B cell (primary cell): ENCODE measurements around the gene ICA1. TPM values are rescaled to one million over a fixed set of nuclear protein-coding genes. Genes with fewer than 3 reads are reported as not detected.

ENCODE experiments used
- ATAC-seq: fragments of 200-7000 bp; cut with Tn5 transposase; one replicate; pipeline ENCODE4 v1.10.0; 2021; ENCODE audit warnings: low read depth, mild to moderate bottlenecking, moderate number of reproducible peaks, moderate library complexity
- CTCF ChIA-PET: fragments of 350-600 bp; sonication (Branson Sonifier 250); formaldehyde crosslinking; loops from one replicate; lab custom pipeline; 2021; ENCODE audit warnings: antibody characterized with exemption, inconsistent platforms; lab: Charles Lee
- POLR2A ChIA-PET: fragments of 350-600 bp; sonication (Branson Sonifier 250); formaldehyde crosslinking; loops from one replicate; lab custom pipeline; 2021; ENCODE audit warnings: antibody characterized with exemption; lab: Charles Lee
- DNase-seq: peaks from one replicate; pipeline ENCODE4 v3.0.0; 2013
- H2AFZ ChIP-seq: 2 replicates; pipeline ENCODE4 v1.6.1; 2012; ENCODE audit warnings: mild to moderate bottlenecking, low read depth, low read length; ENCODE audit not compliant: insufficient read depth, poor library complexity, severe bottlenecking
- H3K27ac ChIP-seq, 2 donors: 1 replicate in 1 of 2; 2 replicates in 1 of 2; pipeline ENCODE4 v1.5.1; 2012 to 2013; ENCODE audit warnings: low read length in 2 of 2, mild to moderate bottlenecking in 2 of 2, moderate library complexity in 1 of 2
- H3K27me3 ChIP-seq, 4 experiments: fragments of 200-600 bp in 1 of 4; sonication (generic) in 1 of 4; replicated peaks in 1 of 4; 1 replicate in 2 of 4; 2 replicates in 2 of 4; pipeline versions ENCODE4 v1.6.1 to v1.7.0; 2013 to 2016; ENCODE audit warnings: low read length in 3 of 4, mild to moderate bottlenecking in 2 of 4, mixed read lengths in 1 of 4, moderate library complexity in 1 of 4; ENCODE audit not compliant: insufficient read depth in 4 of 4, control insufficient read depth in 3 of 4; ENCODE audit errors: control extremely low read depth in 1 of 4
- H3K36me3 ChIP-seq, 2 experiments: replicated peaks in 1 of 2; 1 replicate in 1 of 2; 2 replicates in 1 of 2; pipeline versions ENCODE4 v1.6.1 to v1.7.1; 2013; ENCODE audit warnings: low read length in 1 of 2; ENCODE audit not compliant: insufficient read depth in 2 of 2, control insufficient read depth in 1 of 2; ENCODE audit errors: control extremely low read depth in 1 of 2, extremely low read depth in 1 of 2
- H3K4me1 ChIP-seq, 2 donors: fragments of 200-600 bp in 1 of 2; sonication (generic) in 1 of 2; 1 replicate in 1 of 2; 2 replicates in 1 of 2; pipeline versions ENCODE4 v1.5.1 to v1.6.1; 2013 to 2017; ENCODE audit warnings: low read length in 2 of 2; ENCODE audit not compliant: control insufficient read depth in 2 of 2, insufficient read depth in 2 of 2
- H3K4me2 ChIP-seq: replicated peaks from 2 replicates; pipeline ENCODE3; 2012; ENCODE audit warnings: mild to moderate bottlenecking, low read depth, low read length; ENCODE audit not compliant: poor library complexity, severe bottlenecking
- H3K4me3 ChIP-seq, 5 experiments: fragments of 200-600 bp in 1 of 5; sonication (generic) in 1 of 5; 1 replicate in 3 of 5; 2 replicates in 2 of 5; pipeline versions ENCODE4 v1.5.1 to v1.7.0; 2011 to 2016; ENCODE audit warnings: low read length in 4 of 5, mild to moderate bottlenecking in 4 of 5, low read depth in 2 of 5, control low read depth in 1 of 5, moderate library complexity in 1 of 5; ENCODE audit not compliant: insufficient read depth in 1 of 5; ENCODE audit errors: control extremely low read depth in 1 of 5, extremely low read depth in 1 of 5
- H3K79me2 ChIP-seq: fragments of 200-600 bp; sonication (generic); one replicate; pipeline ENCODE4 v1.6.0; 2016; ENCODE audit warnings: low read length; ENCODE audit not compliant: control insufficient read depth, insufficient read depth
- H3K9ac ChIP-seq: fragments of 200-600 bp; sonication (generic); 2 replicates; pipeline ENCODE4 v1.6.1; 2017; ENCODE audit warnings: mild to moderate bottlenecking, low read length, moderate library complexity
- H3K9me3 ChIP-seq, 3 donors: one replicate each; pipeline versions ENCODE4 v1.6.1 to v1.7.1; 2013; ENCODE audit warnings: low read length in 2 of 3; ENCODE audit not compliant: control insufficient read depth in 2 of 3, insufficient read depth in 1 of 3; ENCODE audit errors: control extremely low read depth in 1 of 3
- H4K20me1 ChIP-seq: 2 replicates; pipeline ENCODE4 v1.6.0; 2012; ENCODE audit warnings: mild to moderate bottlenecking, low read length; ENCODE audit not compliant: insufficient read depth, control insufficient read depth, poor library complexity, severe bottlenecking
- H3K27ac Mint-ChIP-seq: one replicate; pipeline ENCODE4 v1.8.0; 2021; ENCODE audit warnings: mixed read lengths
- H3K27me3 Mint-ChIP-seq: one replicate; pipeline ENCODE4 v1.8.0; 2021; ENCODE audit warnings: mixed read lengths
- H3K4me1 Mint-ChIP-seq: one replicate; pipeline ENCODE4 v1.8.0; 2021; ENCODE audit warnings: mixed read lengths
- H3K4me3 Mint-ChIP-seq: one replicate; pipeline ENCODE4 v1.8.0; 2021; ENCODE audit warnings: mixed read lengths
- H3K9me3 Mint-ChIP-seq: one replicate; pipeline ENCODE4 v1.8.0; 2022; ENCODE audit warnings: mixed read lengths; ENCODE audit not compliant: insufficient read depth
- EZH2 ChIP-seq: IDR thresholded peaks from 2 replicates; pipeline ENCODE4 v1.6.1; 2012; ENCODE audit warnings: borderline replicate concordance, low read depth, mild to moderate bottlenecking, moderate library complexity, low read length; ENCODE audit not compliant: insufficient read depth, poor library complexity, severe bottlenecking
- intact Hi-C: fragments of 100-400 bp; cut with micrococcal nuclease; formaldehyde crosslinking; loops from one replicate; pipeline ENCODE4 v1.10.0; 2022
- polyA plus RNA-seq: library from polyadenylated mRNA; depleted of rRNA; stranded (reverse); fragments of >200 nt; gene quantifications from 2 replicates; pipeline ENCODE4 v1.2.3, GENCODE V29; 2012
- total RNA-seq, 2 donors: library from RNA; stranded (reverse); fragments of 120-200 nt in 1 of 2; gene quantifications; 1 replicate in 1 of 2; 2 replicates in 1 of 2; pipeline versions ENCODE4 v1.2.3 to v1.2.4, GENCODE V29; 2013 to 2022
- TF ChIP-seq, protein P1 (sequence below): fragments of 200-600 bp; IDR thresholded peaks from one replicate; pipeline ENCODE4 v1.8.0; 2022; ENCODE audit warnings: antibody characterized with exemption, mild to moderate bottlenecking

Gene ICA1
- total and polyA plus RNA-seq, 2 donors (not counting 1 experiment from before 2014, with no cell fraction given) = 0.03 TPM; not detected in 1

DNA sequence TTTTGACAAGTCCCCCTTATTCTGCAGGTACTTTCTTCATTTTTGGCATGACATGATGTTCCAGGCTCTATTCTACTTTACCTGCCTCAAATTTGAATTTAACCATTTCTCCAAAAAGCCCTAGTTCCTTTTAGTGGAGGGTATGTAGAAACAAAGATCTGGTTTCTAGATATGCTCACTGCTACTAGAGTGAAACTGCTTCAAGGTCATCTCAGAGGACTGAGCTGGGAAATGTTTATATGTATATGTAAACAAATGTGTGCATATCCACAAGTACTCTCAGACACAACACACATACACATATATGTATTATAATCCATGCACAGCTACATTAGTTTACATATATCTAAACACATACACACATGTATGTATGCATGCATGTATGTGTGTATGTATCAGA is 69.1 kb downstream of the ICA1 start:
- POLR2A ChIA-PET = no interaction called here
- CTCF ChIA-PET = interaction anchor here (0.8 to 2.0 kb wide), 2 partner anchors 511 to 598 kb away, joined by 3 to 20 read pairs; no protein-coding TSS in a partner anchor
- intact Hi-C loops = loop anchor here (5.0 to 10.0 kb wide), 3 partner anchors 158 to 431 kb away; no protein-coding TSS in a partner anchor

More for the DNA sequence above, 69.1 kb downstream of the ICA1 start:
- TF ChIP-seq, protein P1, sequence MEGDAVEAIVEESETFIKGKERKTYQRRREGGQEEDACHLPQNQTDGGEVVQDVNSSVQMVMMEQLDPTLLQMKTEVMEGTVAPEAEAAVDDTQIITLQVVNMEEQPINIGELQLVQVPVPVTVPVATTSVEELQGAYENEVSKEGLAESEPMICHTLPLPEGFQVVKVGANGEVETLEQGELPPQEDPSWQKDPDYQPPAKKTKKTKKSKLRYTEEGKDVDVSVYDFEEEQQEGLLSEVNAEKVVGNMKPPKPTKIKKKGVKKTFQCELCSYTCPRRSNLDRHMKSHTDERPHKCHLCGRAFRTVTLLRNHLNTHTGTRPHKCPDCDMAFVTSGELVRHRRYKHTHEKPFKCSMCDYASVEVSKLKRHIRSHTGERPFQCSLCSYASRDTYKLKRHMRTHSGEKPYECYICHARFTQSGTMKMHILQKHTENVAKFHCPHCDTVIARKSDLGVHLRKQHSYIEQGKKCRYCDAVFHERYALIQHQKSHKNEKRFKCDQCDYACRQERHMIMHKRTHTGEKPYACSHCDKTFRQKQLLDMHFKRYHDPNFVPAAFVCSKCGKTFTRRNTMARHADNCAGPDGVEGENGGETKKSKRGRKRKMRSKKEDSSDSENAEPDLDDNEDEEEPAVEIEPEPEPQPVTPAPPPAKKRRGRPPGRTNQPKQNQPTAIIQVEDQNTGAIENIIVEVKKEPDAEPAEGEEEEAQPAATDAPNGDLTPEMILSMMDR = no peak
- no peak for TF ChIP-seq EZH2
- ATAC-seq (no peak), DNase-seq (no peak)
- H3K27me3 ChIP-seq = no peaks in the 10 kb centered on the region
- no peaks in the 10 kb centered on the region for H3K79me2 ChIP-seq
- no peaks in the 10 kb centered on the region for H3K9me3 ChIP-seq
- H3K27me3 Mint-ChIP-seq = no peaks in the 10 kb centered on the region
- no peak overlapping the region for H3K9ac ChIP-seq
- H3K9me3 Mint-ChIP-seq = no peaks in the 10 kb centered on the region
- no peak overlapping the region for H3K4me3 Mint-ChIP-seq
- peaks cover 4% of the 10 kb centered on the region for H3K4me1 Mint-ChIP-seq
- no peaks in the 10 kb centered on the region for H3K36me3 ChIP-seq
- no peak overlapping the region for H3K4me3 ChIP-seq
- H3K27ac ChIP-seq = no peak overlapping the region
- H2AFZ ChIP-seq = no peak overlapping the region
- H3K4me1 ChIP-seq = peaks cover 3 to 5% of the 10 kb centered on the region in 2 donors
- no peaks in the 10 kb centered on the region for H4K20me1 ChIP-seq
- H3K4me2 ChIP-seq = no peak overlapping the region
- no peak overlapping the region for H3K27ac Mint-ChIP-seq
